ENCODE results near the gene ZSCAN29.
A peak's percentile ranks its signal among the peaks of the same experiment; 100 is the strongest.
"Not testable (repeated sequence)": the region's sequence is repeated elsewhere in the genome, so short reads cannot be mapped to it uniquely, and the experiment has no call there.

The ZSCAN29 gene

GRCh38 chr15:43370975-43371974 is at the start of gene ZSCAN29, which contains the start of gene TUBGCP4:
ZSCAN29 (minus strand) TSS chr15:43371043; CDS start chr15:43369913, 1,130 bp downstream.
TUBGCP4 (plus strand) TSS chr15:43371101; CDS start chr15:43371355, 254 bp downstream.
- peak; percentile 63 for DNase-seq

DNA sequence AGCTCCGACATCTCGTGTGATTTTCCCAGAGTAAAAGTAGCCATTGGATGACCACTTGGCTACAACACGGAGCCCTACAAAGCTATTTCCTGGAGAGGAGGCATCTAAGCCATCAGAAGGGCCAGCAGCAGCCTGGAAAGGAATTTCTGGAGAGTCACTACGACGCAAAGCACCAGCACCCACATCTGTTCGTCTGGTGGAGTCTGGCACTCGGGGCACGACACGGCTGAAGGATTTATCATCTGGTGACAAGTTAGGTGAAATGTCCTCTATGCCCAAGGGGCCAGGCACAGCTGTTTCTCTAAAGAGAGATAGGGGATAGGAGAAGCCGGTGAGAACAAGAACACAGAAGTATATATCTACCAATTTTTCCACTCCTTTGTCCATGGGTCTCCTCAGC is 49.6 kb upstream of the ZSCAN29 start:
- no peak for DNase-seq

DNA sequence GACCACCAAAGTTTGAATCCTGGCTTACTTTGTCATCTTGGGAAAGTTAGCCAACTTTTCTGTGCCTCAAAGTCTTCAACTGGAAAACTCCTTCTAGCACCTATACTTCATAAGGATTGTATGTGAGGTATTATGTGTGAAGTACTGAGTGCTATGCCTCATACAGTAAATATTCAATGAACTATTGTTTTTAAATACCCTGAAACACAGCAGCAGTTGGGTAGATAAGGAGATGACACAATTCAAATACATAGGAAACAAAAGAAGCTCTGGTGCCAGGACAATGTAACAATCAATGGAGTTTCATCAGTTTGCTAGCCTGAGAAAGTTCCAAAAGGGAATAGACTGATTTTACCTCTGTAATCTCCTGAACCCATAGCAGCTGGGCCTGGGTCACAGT is 43.4 kb upstream of the ZSCAN29 start:
- no peak for DNase-seq

- DNase-seq = no peak
Measured at GRCh38 chr15:43412096-43412495, 41.3 kb upstream of the ZSCAN29 start.

- DNase-seq = no peak
Measured at GRCh38 chr15:43410572-43411214, 39.9 kb upstream of the ZSCAN29 start.

DNA sequence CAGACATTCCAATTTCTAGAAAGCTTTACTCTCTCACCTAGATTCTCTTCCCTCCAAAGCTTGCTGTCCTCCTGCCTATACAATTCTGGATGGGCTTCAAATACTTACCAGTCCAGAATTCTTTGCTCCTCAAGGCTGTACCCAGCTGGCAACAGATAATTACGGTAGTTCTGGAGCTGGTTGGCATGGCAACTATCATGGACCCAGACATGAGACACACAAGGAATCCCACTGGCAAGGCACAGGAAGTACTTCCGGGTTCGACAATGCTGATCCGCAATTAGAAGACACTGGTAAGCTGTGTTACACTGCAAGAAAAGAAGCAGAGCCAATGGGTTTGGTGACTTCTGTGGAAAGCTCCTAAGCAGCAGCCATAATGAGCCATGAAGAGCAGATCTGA is 37.9 kb upstream of the ZSCAN29 start:
- no peak for DNase-seq

DNA sequence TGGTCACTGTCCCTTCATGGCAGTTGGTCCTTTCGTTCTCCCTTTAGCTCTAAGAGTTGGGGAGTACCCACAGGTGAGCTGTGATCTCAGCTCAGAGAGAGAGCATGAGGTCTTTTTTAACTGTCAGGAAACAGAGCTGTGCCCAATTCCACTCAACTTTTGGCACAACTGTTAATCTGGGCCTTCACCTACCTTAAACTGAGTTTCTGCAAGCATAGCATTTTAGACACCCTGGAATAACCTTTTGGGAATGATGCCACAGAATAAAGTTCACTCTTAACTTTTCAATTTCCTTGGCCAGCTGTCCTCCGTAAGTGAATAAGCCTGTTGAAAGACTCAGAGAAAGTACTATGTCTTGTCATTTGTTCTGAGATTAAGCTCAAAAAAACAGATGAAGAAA is 36.0 kb upstream of the ZSCAN29 start:
- no peak for DNase-seq

DNA sequence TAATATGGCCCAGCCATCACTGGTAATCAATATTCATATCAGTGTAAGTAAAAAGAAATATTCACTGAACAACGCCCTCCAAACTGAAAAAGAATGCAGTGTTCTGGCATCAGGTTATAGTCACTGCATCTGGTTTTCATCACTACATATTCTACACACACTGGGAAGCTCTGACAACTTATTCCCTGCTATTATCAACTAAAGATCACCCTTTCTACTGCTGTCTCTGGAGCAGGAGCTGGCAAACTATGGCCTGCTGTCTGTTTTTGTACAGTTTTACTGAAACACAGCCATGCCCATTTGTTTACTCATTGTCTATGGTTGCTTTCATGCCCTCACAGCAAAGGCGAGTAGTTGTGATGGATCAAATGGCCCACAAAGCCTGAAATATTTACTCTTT is 35.3 kb upstream of the ZSCAN29 start:
- DNase-seq = no peak

GRCh38 chr15:43404130-43404529 is 33.3 kb upstream of the ZSCAN29 start:
- DNase-seq = no peak

- DNase-seq = no peak
Measured at GRCh38 chr15:43403616-43404015, 32.8 kb upstream of the ZSCAN29 start.

DNA sequence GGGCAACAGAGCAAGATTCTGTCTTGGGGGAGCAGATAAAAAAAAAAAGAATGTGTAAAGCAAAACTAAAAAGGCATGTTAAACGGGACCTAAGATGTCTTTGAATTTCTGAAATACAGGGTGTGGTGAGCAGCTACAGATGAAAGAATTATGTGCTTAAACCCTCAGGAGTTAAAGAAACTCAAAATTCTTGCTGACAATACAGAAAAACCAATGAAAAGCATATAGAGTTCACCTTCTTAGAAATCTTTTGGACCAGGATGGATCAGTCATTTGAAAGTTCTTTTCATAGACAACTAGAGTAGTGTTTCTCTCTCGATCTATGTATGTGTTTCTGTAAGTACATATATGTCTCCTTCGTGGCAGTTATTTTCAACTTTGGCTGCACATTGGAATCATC is 31.4 kb upstream of the ZSCAN29 start:
- no peak for DNase-seq

- not testable (repeated sequence) for DNase-seq
Measured at GRCh38 chr15:43393592-43393991, 22.7 kb upstream of the ZSCAN29 start.

DNA sequence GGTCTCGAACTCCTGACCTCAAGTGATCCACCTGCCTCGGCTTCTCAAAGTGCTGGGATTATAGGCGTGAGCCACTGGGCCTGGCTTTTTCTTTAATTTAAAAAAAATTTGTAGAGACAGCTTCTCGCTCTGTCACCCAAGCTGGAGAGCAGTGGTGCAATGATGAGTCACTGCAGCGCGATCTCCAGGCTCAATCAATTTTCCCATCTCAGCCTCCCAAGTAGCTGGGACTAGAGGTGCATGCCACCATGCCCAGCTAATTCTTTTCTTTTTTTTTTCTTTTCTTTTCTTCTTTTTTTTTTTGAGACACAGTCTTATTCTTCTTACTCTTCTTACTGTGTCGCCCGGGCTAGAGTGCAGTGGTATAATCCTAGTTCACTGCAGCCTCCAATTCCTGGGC is 19.9 kb upstream of the ZSCAN29 start:
- DNase-seq = no peak

DNA sequence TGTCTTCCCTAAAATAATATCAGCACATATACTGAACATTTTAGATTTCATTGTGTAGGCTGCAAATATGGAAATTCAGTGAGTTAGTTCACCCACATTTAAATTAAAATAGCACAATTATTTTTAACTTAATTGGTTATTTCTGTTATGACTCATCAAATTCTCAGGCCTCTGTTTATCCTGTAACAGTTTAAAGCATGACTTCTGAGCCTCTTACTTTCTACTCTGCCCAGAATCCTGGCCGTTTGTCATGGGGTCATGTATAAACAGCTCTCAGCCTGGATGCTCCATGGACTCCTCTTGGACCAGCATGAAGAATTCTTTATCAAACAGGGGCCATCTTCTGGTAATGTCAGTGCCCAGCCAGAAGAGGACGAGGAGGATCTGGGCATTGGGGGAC is 12.2 kb upstream of the ZSCAN29 start:
- DNase-seq = no peak

- no peak for DNase-seq
Measured at GRCh38 chr15:43382310-43382709, 11.5 kb upstream of the ZSCAN29 start.

- DNase-seq = no peak
Measured at GRCh38 chr15:43378601-43379000, 7.8 kb upstream of the ZSCAN29 start.

- DNase-seq = no peak
Measured at GRCh38 chr15:43376017-43376705, 5.3 kb upstream of the ZSCAN29 start.

DNA sequence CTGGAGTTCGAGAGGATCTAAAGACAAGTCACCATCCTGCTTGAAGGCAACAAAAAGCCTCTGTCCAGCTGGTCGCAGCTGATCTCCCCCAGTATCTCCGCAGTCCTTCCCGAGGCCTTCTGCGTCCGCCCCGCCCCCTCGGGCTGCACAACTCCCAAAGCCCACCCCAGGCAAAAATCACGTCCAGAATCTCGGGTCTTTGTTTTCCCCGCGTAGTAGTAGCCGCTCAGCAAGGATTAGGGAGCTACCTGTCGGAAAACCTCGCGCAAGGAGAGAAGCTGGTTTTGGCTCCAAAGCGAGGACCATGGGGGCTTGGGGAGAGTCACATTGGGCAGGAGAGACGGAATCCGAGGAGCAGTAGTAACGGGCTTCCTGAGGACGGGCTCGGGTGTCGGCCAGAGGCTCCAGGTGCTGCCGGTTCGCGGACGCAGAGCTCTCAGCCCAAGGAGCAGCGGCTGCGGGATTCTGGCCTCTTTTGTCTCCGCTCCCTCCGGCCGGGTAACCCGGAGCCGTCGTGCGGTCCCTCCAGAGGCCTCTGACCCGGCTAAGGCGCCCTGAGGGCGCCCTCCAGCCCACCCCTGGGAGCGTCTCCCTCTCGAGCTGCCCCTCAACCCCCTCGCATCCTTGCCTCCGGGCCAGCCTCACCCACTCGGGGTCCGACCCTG is 401 bp downstream of the ZSCAN29 start:
- DNase-seq = no peak

GRCh38 chr15:43361313-43361903 is 9.4 kb downstream of the ZSCAN29 start:
- DNase-seq = no peak

GRCh38 chr15:43360821-43361220 is 10.0 kb downstream of the ZSCAN29 start:
- no peak for DNase-seq

GRCh38 chr15:43352693-43353382 is 18.0 kb downstream of the ZSCAN29 start:
- DNase-seq = no peak

GRCh38 chr15:43347114-43347513 is 23.7 kb downstream of the ZSCAN29 start:
- DNase-seq = no peak

Data from activated effector memory CD4-positive, alpha-beta T cell treated with Interleukin-2 at 50 U/mL for 16 hours (primary cell).